ENCODE data around the gene TRIM50.
"Not testable (repeated sequence)": the region's sequence is repeated elsewhere in the genome, so short reads cannot be mapped to it uniquely, and the experiment has no call there.

TRIM50 gene

GRCh38 chr7:73311421-73311820 is 16.5 kb downstream of the TRIM50 start:
- DNase-seq: not testable (repeated sequence)

- peak; percentile 77 for DNase-seq
Observed at GRCh38 chr7:73308665-73309214, 19.1 kb downstream of the TRIM50 start, which contains the start of gene NSUN5. Gene NSUN5 (minus strand): TSS chr7:73308826. CDS start chr7:73308790, 36 bp downstream.

DNA sequence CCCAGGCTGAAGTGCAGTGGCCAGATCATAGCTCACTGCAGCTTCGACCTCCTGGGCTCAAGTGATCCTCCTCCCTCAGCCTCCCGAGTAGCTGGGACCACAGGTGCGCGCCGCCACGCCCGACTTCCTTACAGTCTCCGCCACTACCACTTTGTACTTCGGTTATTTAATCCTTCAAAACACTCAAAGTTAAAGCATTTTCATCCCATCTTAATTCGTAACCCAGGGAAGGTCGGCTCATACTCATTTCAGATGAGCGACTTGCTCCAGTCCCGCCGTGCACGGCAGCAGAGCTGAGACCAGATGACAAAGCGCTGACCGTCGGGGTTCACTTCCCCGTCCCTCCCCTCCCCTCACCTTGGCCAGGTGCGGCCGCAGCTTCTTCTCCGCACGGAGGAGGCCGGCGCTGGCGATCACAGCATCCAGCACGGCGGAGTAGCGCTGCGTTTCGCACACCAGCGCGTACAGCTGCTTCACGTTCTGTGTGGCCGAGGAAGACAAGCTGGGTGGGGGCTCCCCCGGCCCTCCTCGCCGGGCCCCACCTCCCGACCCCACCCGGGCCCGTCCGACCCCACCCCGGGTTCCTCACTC is 19.7 kb downstream of the TRIM50 start:
- no peak for DNase-seq

DNA sequence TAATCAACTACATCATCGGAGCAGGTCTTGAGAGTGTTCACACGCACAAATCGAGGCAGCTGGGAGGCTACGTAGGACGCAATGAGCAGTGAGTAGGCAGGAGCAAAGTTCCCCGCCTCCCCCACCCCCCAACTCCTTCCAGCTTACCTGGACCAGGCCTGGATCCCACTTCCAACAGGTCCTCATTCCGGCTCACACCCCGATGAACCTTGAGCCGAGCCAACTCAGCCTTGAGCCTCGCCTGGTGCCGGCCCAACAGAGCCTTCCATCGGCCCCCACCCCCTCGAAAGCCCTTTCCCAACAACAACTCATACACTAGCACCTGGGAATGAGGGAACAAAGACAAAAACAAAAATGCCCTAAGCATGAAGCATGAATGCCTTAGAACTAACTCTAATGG is 20.4 kb downstream of the TRIM50 start:
- no peak for DNase-seq

DNA sequence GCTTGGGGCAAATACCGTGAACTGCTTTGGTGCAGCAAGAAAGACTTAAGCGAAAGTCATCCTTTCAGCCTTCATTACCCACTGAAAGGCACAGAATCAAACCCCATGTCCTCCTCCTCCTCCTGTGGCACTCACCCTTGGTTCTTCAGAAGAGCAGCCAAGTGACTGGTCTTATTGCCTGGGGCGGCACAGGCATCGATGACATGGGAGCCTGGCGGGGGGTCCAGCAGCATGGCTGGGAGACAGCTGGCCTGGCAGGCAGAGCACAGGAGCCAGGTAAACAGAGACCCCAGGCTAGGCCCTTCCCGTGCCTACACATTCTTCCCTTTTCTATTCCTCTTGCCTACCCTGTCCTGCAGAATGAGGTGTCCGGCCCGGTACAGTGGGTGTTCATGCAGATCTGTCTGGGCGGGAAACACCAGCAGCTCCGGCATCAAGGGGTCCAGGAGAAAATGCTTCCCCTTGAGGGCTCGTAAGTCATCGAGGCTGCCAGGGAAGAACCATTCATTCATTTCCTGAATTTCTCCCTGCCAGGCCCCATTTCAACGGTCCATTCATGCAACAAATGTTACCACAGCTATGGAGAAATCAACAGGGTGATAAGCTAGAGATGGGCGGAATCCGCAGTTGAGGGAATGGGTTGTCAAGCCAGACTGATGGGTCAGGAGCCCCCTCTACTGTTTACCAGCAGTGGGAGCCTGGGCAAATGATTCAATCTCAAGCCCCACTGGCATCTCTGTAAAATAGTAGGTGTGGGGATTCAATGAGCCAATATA is 23.1 kb downstream of the TRIM50 start:
- DNase-seq: not testable (repeated sequence)

- no peak for DNase-seq
Observed at GRCh38 chr7:73304071-73304470, 23.8 kb downstream of the TRIM50 start.

DNA sequence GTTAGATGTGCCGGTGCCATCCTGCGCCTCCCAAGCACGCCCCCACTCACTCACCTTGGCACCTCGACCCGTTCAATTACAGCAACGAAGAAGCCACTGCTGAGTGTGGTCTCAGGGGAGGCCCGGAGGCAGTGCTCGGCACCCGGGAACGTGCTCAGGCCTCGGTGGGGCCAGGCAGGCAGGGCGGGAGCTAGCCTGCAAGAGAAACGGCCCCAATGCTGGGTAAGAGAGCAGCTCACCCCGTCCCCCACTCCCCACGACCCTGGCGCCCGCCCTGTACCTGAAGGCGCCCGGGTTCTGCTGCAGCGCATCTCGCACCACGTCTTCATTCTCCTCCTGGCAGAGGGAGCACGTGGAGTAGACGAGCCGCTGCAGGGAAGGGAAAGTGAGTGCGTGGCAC is 24.3 kb downstream of the TRIM50 start:
- no peak for DNase-seq

GRCh38 chr7:73302846-73303245 is 25.0 kb downstream of the TRIM50 start:
- not testable (repeated sequence) for DNase-seq

DNA sequence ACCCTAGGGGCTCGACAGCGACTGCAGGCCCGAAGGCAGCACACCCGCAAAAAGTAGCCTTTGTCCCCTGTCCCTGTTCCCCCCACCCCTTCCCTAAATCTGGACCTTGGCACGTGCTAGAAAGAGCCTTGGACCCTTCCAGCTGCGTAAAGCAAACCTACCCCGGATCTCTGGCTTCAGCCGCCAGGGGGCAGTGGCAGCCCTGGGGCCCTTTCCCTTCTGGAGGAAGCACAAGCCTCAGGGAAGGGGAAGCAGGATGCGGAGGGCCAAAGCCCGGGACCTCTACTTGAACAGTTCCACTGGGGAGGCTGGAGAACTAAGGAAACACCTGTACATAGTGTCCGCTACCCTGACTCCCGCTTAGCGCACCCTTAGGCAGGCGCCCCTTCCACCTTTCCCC is 26.8 kb downstream of the TRIM50 start:
- not testable (repeated sequence) for DNase-seq

DNA sequence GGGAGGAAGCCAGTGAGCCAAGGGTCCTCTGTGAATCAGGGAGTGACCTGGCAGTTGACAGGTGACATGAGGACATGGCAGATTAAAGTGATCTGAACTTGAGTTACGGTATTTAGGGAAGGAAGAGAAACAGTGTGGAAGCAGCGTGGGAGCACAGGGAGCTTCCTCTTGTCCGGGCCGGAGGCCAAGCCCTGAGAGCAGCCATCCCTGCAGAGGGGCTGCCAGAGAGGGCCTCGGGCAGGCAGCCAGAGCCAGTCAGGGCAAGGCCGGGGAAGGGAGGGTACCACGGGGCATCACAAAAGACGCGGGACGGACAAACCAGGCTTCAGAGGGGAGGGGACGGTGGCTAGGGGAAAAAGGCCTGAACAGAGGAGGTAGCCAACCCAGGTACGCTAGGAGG is 28.1 kb downstream of the TRIM50 start:
- not testable (repeated sequence) for DNase-seq

- not testable (repeated sequence) for DNase-seq
Observed at GRCh38 chr7:73297706-73298105, 30.2 kb downstream of the TRIM50 start.

GRCh38 chr7:73297235-73297634 is 30.6 kb downstream of the TRIM50 start:
- DNase-seq: not testable (repeated sequence)

- not testable (repeated sequence) for DNase-seq
Observed at GRCh38 chr7:73277210-73277609, 50.7 kb downstream of the TRIM50 start.

DNA sequence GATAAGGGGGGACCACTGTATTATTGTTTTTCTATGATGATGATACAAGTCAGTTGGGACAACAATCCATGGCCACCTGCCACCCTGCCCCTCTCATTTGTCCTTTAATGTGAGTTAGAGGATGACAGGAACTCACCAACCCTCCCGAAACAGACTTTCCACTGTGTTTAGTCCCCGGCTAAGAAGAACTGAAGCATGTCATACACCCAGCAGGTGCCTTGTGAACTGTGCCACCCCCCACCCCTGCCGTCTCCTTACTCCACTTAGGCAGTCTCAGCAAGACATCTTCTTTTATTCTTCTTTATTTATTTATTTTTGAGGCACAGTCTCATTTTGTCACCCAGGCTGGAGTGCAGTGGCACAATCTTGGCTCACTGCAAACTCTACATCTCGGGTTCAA is 60.1 kb downstream of the TRIM50 start:
- not testable (repeated sequence) for DNase-seq

DNA sequence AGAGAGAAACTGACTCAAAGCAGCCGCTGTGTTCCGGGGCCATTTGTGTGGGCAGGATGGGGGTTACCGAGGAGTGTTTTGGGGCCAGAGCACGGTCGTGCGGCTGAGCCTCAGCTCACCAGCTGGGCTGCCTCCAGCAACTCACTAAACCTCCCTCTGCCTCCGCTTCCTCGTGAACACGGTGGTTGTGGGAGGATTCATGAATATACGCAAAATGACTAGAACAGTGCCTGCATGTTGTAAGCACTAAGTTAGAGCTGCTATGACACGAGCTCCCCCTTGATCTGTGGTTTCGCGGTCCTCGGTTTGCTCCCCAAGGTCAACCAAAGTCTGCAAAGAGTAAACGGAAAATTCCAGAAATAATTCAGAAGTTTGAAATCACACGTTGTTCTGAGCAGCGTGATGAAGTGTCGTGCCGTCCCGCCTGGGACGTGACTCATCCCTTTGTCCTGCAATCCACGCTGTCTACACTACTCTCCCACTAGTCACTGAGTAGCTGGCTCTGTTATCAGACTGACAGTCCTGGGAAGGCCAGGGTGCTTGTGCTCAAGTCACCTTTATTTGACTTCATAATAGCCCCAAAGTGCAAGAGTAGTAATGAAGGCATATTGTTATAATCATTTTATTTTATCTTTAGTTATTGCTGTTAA is 61.0 kb downstream of the TRIM50 start:
- not testable (repeated sequence) for DNase-seq

Measured in 8988T (cell line).